Neural cell (in vitro differentiated cells): ENCODE results near the gene HIGD1C. TPM values are rescaled to one million over a fixed set of nuclear protein-coding genes. Genes with fewer than 3 reads are reported as not detected.

Experiments
- H2AFZ ChIP-seq: fragments of 200-600, 300-800 bp; sonication (generic), shearing (Covaris generic); 2 replicates; pipeline ENCODE4 v1.6.0; 2014; ENCODE audit warnings: low read depth, mild to moderate bottlenecking, antibody characterized with exemption, low read length, moderate library complexity
- H3F3A ChIP-seq: fragments of 200-600 bp; shearing (Covaris generic); 2 replicates; pipeline ENCODE4 v1.6.1; 2016; ENCODE audit warnings: mild to moderate bottlenecking, moderate library complexity, mixed read lengths, antibody characterized with exemption, low read length; ENCODE audit not compliant: insufficient read depth, poor library complexity, severe bottlenecking
- H3K27ac ChIP-seq: fragments of 200-600, 300-800 bp; sonication (generic), shearing (Covaris generic); 2 replicates; pipeline ENCODE4 v1.5.1; 2014; ENCODE audit warnings: mild to moderate bottlenecking, low read length, moderate library complexity
- H3K27me3 ChIP-seq: fragments of 300-800, 200-600 bp; sonication (generic), shearing (Covaris generic); 2 replicates; pipeline ENCODE4 v1.6.0; 2014; ENCODE audit warnings: mild to moderate bottlenecking, low read depth, low read length, moderate library complexity; ENCODE audit not compliant: insufficient read depth
- H3K36me3 ChIP-seq: fragments of 300-800, 200-600 bp; sonication (generic), shearing (Covaris generic); 2 replicates; pipeline ENCODE4 v1.5.1; 2014; ENCODE audit warnings: mild to moderate bottlenecking, antibody characterized with exemption, low read length, moderate library complexity; ENCODE audit not compliant: insufficient read depth
- H3K4me2 ChIP-seq: fragments of 300-800, 200-600 bp; sonication (generic), shearing (Covaris generic); 2 replicates; pipeline ENCODE4 v1.6.0; 2014; ENCODE audit warnings: mild to moderate bottlenecking, low read length
- H3K4me3 ChIP-seq: fragments of 300-800, 200-600 bp; sonication (generic), shearing (Covaris generic); 2 replicates; pipeline ENCODE4 v1.5.1; 2014; ENCODE audit warnings: mild to moderate bottlenecking, low read length, moderate library complexity
- H3K79me2 ChIP-seq: fragments of 200-600 bp; shearing (Covaris generic); replicated peaks from 2 replicates; pipeline ENCODE4 v1.6.0; 2014; ENCODE audit warnings: mild to moderate bottlenecking, low read length, moderate library complexity; ENCODE audit not compliant: insufficient read depth
- H3K9ac ChIP-seq: fragments of 300-800, 200-600 bp; sonication (generic), shearing (Covaris generic); 2 replicates; pipeline ENCODE4 v1.6.1; 2016; ENCODE audit warnings: mild to moderate bottlenecking, low read length, mixed read lengths
- H3K9me2 ChIP-seq: fragments of 200-600 bp; shearing (Covaris generic); 2 replicates; pipeline ENCODE4 v1.6.1; 2016; ENCODE audit warnings: mild to moderate bottlenecking, low read length, mixed read lengths; ENCODE audit not compliant: insufficient read depth
- H3K9me3 ChIP-seq: fragments of 200-600, 300-800 bp; sonication (generic), shearing (Covaris generic); 2 replicates; pipeline ENCODE4 v1.6.1; 2016; ENCODE audit warnings: mild to moderate bottlenecking, mixed run types, low read length, moderate library complexity, mixed read lengths
- H4K20me1 ChIP-seq: fragments of 200-600 bp; shearing (Covaris generic); 2 replicates; pipeline ENCODE4 v1.6.1; 2016; ENCODE audit warnings: mild to moderate bottlenecking, mixed run types; ENCODE audit not compliant: insufficient read depth
- CTCF ChIP-seq: fragments of 450-650 bp; IDR thresholded peaks from 2 replicates; pipeline ENCODE4 v1.5.1; 2014; ENCODE audit warnings: antibody characterized with exemption, mild to moderate bottlenecking, moderate library complexity; ENCODE audit not compliant: poor library complexity, severe bottlenecking
- EP300 ChIP-seq: fragments of 450-650 bp; conservative IDR thresholded peaks from 2 replicates; pipeline ENCODE4 v1.6.1; 2014; ENCODE audit warnings: antibody characterized with exemption, mild to moderate bottlenecking, moderate library complexity; ENCODE audit not compliant: poor library complexity, severe bottlenecking
- EZH2 ChIP-seq: fragments of 200-600, 300-800 bp; shearing (Covaris generic), sonication (generic); IDR thresholded peaks from 2 replicates; pipeline ENCODE4 v1.6.1; 2014; ENCODE audit warnings: antibody characterized with exemption, low read length, borderline replicate concordance, mild to moderate bottlenecking; ENCODE audit not compliant: insufficient read depth, poor library complexity, severe bottlenecking
- MXI1 ChIP-seq: fragments of 450-650 bp; conservative IDR thresholded peaks from 2 replicates; pipeline ENCODE4 v1.6.1; 2014; ENCODE audit warnings: antibody characterized with exemption, mild to moderate bottlenecking; ENCODE audit not compliant: poor library complexity, severe bottlenecking
- POLR2AphosphoS5 ChIP-seq: IDR thresholded peaks from 2 replicates; pipeline ENCODE4 v1.6.1; 2012
- RAD21 ChIP-seq: fragments of 450-650 bp; conservative IDR thresholded peaks from 2 replicates; pipeline ENCODE4 v1.6.1; 2014; ENCODE audit warnings: antibody characterized with exemption, mild to moderate bottlenecking, moderate library complexity
- SMC3 ChIP-seq: fragments of 450-650 bp; conservative IDR thresholded peaks from 2 replicates; pipeline ENCODE4 v1.6.1; 2014; ENCODE audit warnings: antibody characterized with exemption, mild to moderate bottlenecking, moderate library complexity; ENCODE audit not compliant: poor library complexity
- TAF1 ChIP-seq: IDR thresholded peaks from 2 replicates; pipeline ENCODE4 v1.6.1; 2012; ENCODE audit warnings: low read depth
- polyA plus RNA-seq: library from polyadenylated mRNA; depleted of rRNA; stranded (reverse); fragments of >200 nt; gene quantifications from 2 replicates; pipeline ENCODE4 v1.2.3, GENCODE V29; 2014
- TF ChIP-seq, protein P1 (sequence below): IDR thresholded peaks from 2 replicates; pipeline ENCODE4 v1.6.1; 2012; ENCODE audit warnings: borderline replicate concordance

HIGD1C gene
- polyA plus RNA-seq, 1 donor from 2014 or later: not detected

GRCh38 chr12:50960130-50960529 lies 7.8 kb downstream of the HIGD1C start:
- Histone ChIP-seq H4K20me1 (no peaks in the 10 kb centered on the region), H3K36me3 (no peaks in the 10 kb centered on the region), H3K79me2 (no peaks in the 10 kb centered on the region), H3K9ac (no peak overlapping the region), H3K4me3 (no peak overlapping the region), H3K9me3 (peaks cover 2% of the 10 kb centered on the region), H3K27me3 (no peaks in the 10 kb centered on the region), H3K4me2 (no peak overlapping the region), H3F3A (no peaks in the 10 kb centered on the region), H2AFZ (no peak overlapping the region), H3K9me2 (no peaks in the 10 kb centered on the region), H3K27ac (no peak overlapping the region)
- TF ChIP-seq MXI1: no peak
- TF ChIP-seq POLR2AphosphoS5: no peak
- no peak for TF ChIP-seq SMC3
- no peak for TF ChIP-seq RAD21
- no peak for TF ChIP-seq EZH2
- no peak for TF ChIP-seq EP300
- TF ChIP-seq TAF1: no peak
- TF ChIP-seq CTCF: no peak
- TF ChIP-seq, protein P1, sequence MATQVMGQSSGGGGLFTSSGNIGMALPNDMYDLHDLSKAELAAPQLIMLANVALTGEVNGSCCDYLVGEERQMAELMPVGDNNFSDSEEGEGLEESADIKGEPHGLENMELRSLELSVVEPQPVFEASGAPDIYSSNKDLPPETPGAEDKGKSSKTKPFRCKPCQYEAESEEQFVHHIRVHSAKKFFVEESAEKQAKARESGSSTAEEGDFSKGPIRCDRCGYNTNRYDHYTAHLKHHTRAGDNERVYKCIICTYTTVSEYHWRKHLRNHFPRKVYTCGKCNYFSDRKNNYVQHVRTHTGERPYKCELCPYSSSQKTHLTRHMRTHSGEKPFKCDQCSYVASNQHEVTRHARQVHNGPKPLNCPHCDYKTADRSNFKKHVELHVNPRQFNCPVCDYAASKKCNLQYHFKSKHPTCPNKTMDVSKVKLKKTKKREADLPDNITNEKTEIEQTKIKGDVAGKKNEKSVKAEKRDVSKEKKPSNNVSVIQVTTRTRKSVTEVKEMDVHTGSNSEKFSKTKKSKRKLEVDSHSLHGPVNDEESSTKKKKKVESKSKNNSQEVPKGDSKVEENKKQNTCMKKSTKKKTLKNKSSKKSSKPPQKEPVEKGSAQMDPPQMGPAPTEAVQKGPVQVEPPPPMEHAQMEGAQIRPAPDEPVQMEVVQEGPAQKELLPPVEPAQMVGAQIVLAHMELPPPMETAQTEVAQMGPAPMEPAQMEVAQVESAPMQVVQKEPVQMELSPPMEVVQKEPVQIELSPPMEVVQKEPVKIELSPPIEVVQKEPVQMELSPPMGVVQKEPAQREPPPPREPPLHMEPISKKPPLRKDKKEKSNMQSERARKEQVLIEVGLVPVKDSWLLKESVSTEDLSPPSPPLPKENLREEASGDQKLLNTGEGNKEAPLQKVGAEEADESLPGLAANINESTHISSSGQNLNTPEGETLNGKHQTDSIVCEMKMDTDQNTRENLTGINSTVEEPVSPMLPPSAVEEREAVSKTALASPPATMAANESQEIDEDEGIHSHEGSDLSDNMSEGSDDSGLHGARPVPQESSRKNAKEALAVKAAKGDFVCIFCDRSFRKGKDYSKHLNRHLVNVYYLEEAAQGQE: no peak

DNA sequence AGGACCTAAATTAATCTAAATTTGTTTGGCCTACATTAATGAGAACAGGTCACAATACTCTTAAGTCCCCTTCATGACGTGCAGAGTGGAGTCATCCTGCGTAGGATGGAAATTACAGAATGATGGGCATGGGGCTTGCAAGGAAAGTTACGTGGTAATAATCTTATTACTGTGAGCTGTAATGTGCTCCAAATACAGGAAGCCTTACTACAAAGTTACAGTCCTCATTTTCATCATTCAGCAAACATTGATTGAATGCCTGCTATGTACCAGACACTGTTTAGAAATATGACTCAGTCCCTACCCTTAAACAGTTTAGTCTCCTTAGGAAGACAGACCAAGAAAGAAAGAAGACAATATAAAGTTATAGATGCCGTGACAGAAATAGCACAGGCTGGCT lies 9.4 kb downstream of the HIGD1C start:
- H3K9me2 ChIP-seq: no peaks in the 10 kb centered on the region
- H3K36me3 ChIP-seq: no peaks in the 10 kb centered on the region
- H3K27ac ChIP-seq: no peak overlapping the region
- H2AFZ ChIP-seq: no peak overlapping the region
- TF ChIP-seq POLR2AphosphoS5 (no peak), RAD21 (no peak), EP300 (no peak), SMC3 (no peak), EZH2 (no peak), TAF1 (no peak), CTCF (no peak), MXI1 (no peak)
- TF ChIP-seq, protein P1: no peak
- H3K9me3 ChIP-seq: no peaks in the 10 kb centered on the region
- H3F3A ChIP-seq: no peaks in the 10 kb centered on the region
- no peaks in the 10 kb centered on the region for H3K79me2 ChIP-seq
- no peaks in the 10 kb centered on the region for H4K20me1 ChIP-seq
- no peak overlapping the region for H3K9ac ChIP-seq
- H3K4me3 ChIP-seq: no peak overlapping the region
- H3K27me3 ChIP-seq: no peaks in the 10 kb centered on the region
- no peak overlapping the region for H3K4me2 ChIP-seq
